Lung (tissue), 16 donors: ENCODE results near the gene TSBP1. TPM values are rescaled to one million over a fixed set of nuclear protein-coding genes. Genes with fewer than 3 reads are reported as not detected.
A peak's percentile ranks its signal among the peaks of the same experiment; 100 is the strongest.

Experiments used
- ATAC-seq: fragments of 200-7000 bp; cut with Tn5 transposase; one replicate; pipeline ENCODE4 v1.9.1; 2020; ENCODE audit warnings: moderate number of reproducible peaks; ENCODE audit not compliant: insufficient read depth, low FRiP score
- DNase-seq, 3 donors: peaks; one replicate each; pipeline ENCODE4 v3.0.0-alpha.2; 2013 to 2017
- H3K27ac ChIP-seq, 2 donors: one replicate each; pipeline ENCODE4 v1.5.1; 2013; ENCODE audit warnings: mild to moderate bottlenecking in 2 of 2, moderate library complexity in 2 of 2, control low read depth in 1 of 2, inconsistent platforms in 1 of 2, low read depth in 1 of 2, low read length in 1 of 2
- H3K27me3 ChIP-seq, 3 donors: one replicate each; pipeline ENCODE4 v1.5.1; 2013; ENCODE audit warnings: low read length in 2 of 3; ENCODE audit not compliant: control insufficient read depth in 3 of 3, insufficient read depth in 3 of 3
- H3K36me3 ChIP-seq, 4 donors: one replicate each; pipeline ENCODE4 v1.5.1; 2013; ENCODE audit warnings: low read length in 4 of 4, mild to moderate bottlenecking in 1 of 4, moderate library complexity in 1 of 4; ENCODE audit not compliant: control insufficient read depth in 4 of 4, insufficient read depth in 4 of 4
- H3K4me1 ChIP-seq, 5 donors: one replicate each; pipeline ENCODE4 v1.5.1; 2013; ENCODE audit warnings: low read length in 5 of 5, mild to moderate bottlenecking in 2 of 5, moderate library complexity in 1 of 5; ENCODE audit not compliant: control insufficient read depth in 5 of 5, insufficient read depth in 5 of 5
- H3K4me3 ChIP-seq: one replicate; pipeline ENCODE4 v1.5.1; 2013; ENCODE audit warnings: mild to moderate bottlenecking, control low read depth, moderate library complexity
- H3K9ac ChIP-seq, 2 donors: one replicate each; pipeline ENCODE4 v1.5.1; 2013; ENCODE audit warnings: low read length in 2 of 2, control low read depth in 1 of 2; ENCODE audit not compliant: insufficient read depth in 1 of 2
- H3K9me3 ChIP-seq, 4 donors: one replicate each; pipeline ENCODE4 v1.5.1; 2013; ENCODE audit warnings: low read length in 3 of 4, mild to moderate bottlenecking in 1 of 4, moderate library complexity in 1 of 4; ENCODE audit not compliant: control insufficient read depth in 4 of 4, insufficient read depth in 3 of 4
- WGBS, 2 donors: extraction: QIAGEN DNeasy Blood & Tissue Kit; methylation state at CpG; one replicate each; pipeline ENCODE4 v1.1.7; 2013; 5-methylcytosine and 5-hydroxymethylcytosine counted together
- long read RNA-seq, 5 donors: transcript quantifications; one replicate each; lab custom pipeline, GENCODE V29; 2026
- polyA plus RNA-seq, 2 donors: library from polyadenylated mRNA; stranded (reverse); fragments of 200-250 nt; gene quantifications; one replicate each; pipeline ENCODE4 v1.2.1, GENCODE V29; 2013
- total RNA-seq, 2 donors: library from RNA; depleted of rRNA in 1 of 2; stranded (reverse); fragments of >200 nt in 1 of 2; gene quantifications; one replicate each; pipeline ENCODE4 v1.2.1, GENCODE V29; 2014 to 2021
- TF ChIP-seq, protein P1 (sequence below): IDR thresholded peaks from 2 replicates; pipeline ENCODE4 v1.5.1; 2012; ENCODE audit warnings: mild to moderate bottlenecking; ENCODE audit errors: control extremely low read depth, extremely low read depth
- donor health status: control.
- donor health status: control.
- donor health status: Bipolar disorder and iron deficiency.
- donor health status: healthy.
- donor health status: DM: yes; HTN: yes; CAD: no.

Gene TSBP1, protein sequence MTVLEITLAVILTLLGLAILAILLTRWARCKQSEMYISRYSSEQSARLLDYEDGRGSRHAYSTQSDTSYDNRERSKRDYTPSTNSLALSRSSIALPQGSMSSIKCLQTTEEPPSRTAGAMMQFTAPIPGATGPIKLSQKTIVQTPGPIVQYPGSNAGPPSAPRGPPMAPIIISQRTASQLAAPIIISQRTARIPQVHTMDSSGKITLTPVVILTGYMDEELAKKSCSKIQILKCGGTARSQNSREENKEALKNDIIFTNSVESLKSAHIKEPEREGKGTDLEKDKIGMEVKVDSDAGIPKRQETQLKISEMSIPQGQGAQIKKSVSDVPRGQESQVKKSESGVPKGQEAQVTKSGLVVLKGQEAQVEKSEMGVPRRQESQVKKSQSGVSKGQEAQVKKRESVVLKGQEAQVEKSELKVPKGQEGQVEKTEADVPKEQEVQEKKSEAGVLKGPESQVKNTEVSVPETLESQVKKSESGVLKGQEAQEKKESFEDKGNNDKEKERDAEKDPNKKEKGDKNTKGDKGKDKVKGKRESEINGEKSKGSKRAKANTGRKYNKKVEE
- not detected for total RNA-seq
- polyA plus RNA-seq: not detected
- long read RNA-seq, donor 1, partial matches to known transcripts: 6 of 6 reads
- long read RNA-seq, donor 1, other reads (novel, unspliced or antisense): 0 of 6 reads
- long read RNA-seq, donor 2: 0 reads
- long read RNA-seq, donor 3: 0 reads
- long read RNA-seq, donor 4: 0 reads
- long read RNA-seq, donor 5: 0 reads

DNA sequence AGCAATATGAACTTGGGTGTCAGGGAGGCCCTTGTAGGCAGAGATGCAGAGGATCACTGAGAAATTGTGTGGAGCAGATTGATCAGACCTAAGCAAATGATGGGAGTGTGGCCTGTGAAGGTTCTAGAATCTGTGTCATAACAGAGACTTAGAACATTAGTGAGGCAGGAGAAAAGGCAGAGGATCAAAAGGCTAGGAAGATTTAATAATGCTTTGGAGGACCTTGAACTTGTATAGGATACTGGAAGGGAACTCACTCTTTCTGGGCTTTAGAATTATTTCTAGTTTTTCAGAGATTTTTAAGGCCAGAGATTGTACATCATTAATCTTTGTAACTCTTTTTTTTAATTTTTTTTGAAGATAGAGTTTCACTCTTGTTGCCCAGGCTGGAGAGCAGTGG, at the start of gene TSBP1:
Gene TSBP1, minus strand, starts transcription at position 101 of the 400 bp plus-strand sequence. CDS start 197 bp downstream, outside the sequence.
- Histone ChIP-seq H3K27ac (no peak within 1 kb of the TSS), H3K4me1 (no peaks in the 10 kb centered on the region), H3K4me3 (no peak within 1 kb of the TSS), H3K9me3 (no peaks in the 10 kb centered on the region), H3K36me3 (peaks cover 0 to 6% (median 0%) of the 10 kb centered on the region in 4 donors), H3K27me3 (peaks cover 0 to 2% (median 0%) of the 10 kb centered on the region in 3 donors), H3K9ac (no peak within 1 kb of the TSS)
- DNase-seq: no peak
- no peak for ATAC-seq
- TF ChIP-seq, protein P1, sequence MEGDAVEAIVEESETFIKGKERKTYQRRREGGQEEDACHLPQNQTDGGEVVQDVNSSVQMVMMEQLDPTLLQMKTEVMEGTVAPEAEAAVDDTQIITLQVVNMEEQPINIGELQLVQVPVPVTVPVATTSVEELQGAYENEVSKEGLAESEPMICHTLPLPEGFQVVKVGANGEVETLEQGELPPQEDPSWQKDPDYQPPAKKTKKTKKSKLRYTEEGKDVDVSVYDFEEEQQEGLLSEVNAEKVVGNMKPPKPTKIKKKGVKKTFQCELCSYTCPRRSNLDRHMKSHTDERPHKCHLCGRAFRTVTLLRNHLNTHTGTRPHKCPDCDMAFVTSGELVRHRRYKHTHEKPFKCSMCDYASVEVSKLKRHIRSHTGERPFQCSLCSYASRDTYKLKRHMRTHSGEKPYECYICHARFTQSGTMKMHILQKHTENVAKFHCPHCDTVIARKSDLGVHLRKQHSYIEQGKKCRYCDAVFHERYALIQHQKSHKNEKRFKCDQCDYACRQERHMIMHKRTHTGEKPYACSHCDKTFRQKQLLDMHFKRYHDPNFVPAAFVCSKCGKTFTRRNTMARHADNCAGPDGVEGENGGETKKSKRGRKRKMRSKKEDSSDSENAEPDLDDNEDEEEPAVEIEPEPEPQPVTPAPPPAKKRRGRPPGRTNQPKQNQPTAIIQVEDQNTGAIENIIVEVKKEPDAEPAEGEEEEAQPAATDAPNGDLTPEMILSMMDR: no peak

DNA sequence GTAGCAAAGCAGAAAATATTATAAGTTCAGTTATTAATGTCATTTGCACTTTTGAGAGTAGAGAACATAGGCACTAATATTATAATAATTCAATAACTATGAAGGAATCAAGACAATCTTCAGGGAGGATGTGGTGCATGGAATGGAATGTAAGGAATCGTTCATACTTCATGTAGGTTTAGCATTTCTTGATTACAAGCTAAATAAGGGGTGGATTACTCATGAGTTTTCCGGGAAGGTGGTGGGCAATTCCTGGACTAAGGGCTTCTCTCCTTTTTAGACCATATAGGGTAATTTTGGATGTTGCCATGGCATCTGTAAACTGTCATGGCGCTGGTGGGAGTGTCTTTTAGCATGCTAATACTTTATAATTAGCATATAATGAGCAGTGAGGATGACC, 44.3 kb upstream of the TSBP1 start:
- no peak overlapping the region for H3K9ac ChIP-seq

DNA sequence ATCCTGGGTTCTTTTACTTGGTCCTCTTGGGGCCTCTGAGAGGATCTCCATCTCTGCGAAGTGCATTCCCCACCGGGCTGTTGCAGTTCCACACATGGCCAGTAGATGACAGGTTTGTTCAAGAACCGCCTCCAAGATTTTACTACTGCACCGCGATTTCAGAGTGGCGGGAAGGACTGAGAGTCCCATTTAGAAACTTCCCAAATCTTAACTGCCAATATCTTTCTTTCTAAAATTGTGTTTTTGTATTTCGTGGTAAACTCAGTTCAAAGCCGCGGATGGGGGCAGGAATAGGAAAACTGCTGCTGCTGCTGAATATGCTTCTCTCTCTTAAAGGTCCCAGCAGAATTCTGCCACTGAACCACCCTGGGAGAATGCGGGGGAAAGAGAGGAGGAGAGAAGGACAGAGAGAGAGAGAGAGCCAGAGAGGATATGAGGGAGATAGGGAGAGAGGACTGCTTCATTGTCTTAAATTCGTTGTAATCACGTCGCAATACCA, 43.9 kb upstream of the TSBP1 start:
- peak; percentile 76 to 79 (median 79) for DNase-seq
- Histone ChIP-seq H3K9me3 (no peaks in the 10 kb centered on the region), H3K9ac (no peak overlapping the region), H3K4me3 (no peak overlapping the region), H3K27ac (no peak overlapping the region), H3K27me3 (peaks cover 3 to 52% (median 39%) of the 10 kb centered on the region in 3 donors), H3K4me1 (no peaks in the 10 kb centered on the region), H3K36me3 (no peaks in the 10 kb centered on the region)
- no peak for ATAC-seq
- TF ChIP-seq, protein P1: peak; percentile 91
- 7 to 15% methylated on average over 13 of the region's 13 CpGs for WGBS, 2 donors

More for the DNA sequence above, 44.3 kb upstream of the TSBP1 start:
- DNase-seq: no peak
- no peaks in the 10 kb centered on the region for H3K4me1 ChIP-seq
- peaks cover 3 to 55% (median 40%) of the 10 kb centered on the region in 3 donors for H3K27me3 ChIP-seq
- H3K27ac ChIP-seq: no peak overlapping the region
- H3K4me3 ChIP-seq: no peak overlapping the region
- no peak for ATAC-seq
- H3K36me3 ChIP-seq: no peaks in the 10 kb centered on the region
- TF ChIP-seq, protein P1: no peak
- WGBS, 2 donors: 77 to 92% methylated on average over 3 of the region's 3 CpGs
- no peaks in the 10 kb centered on the region for H3K9me3 ChIP-seq
